Mesenchymal stem cell (in vitro differentiated cells and primary cell): Measurements from ENCODE around the gene PLEK.

Source experiments
- DNase-seq: peaks from one replicate; pipeline ENCODE4 v3.0.0-alpha.2; 2013
- H2AFZ ChIP-seq: one replicate; pipeline ENCODE4 v1.6.1; 2013; ENCODE audit warnings: low read depth, mild to moderate bottlenecking, control low read depth, inconsistent platforms, low read length, moderate library complexity
- H2AK5ac ChIP-seq: 2 replicates; pipeline ENCODE4 v1.6.1; 2013; ENCODE audit warnings: low read length, moderate library complexity, mild to moderate bottlenecking, inconsistent platforms; ENCODE audit not compliant: severe bottlenecking
- H2BK120ac ChIP-seq: one replicate; pipeline ENCODE4 v1.6.1; 2013; ENCODE audit warnings: low read depth, mild to moderate bottlenecking, inconsistent platforms, low read length, moderate library complexity
- H2BK12ac ChIP-seq, 2 experiments: one replicate each; pipeline ENCODE4 v1.6.1; 2013; ENCODE audit warnings: inconsistent platforms in 2 of 2, low read length in 2 of 2, mild to moderate bottlenecking in 2 of 2, moderate library complexity in 2 of 2, control low read depth in 1 of 2
- H2BK15ac ChIP-seq: one replicate; pipeline ENCODE4 v1.6.1; 2013; ENCODE audit warnings: mild to moderate bottlenecking, low read depth, inconsistent platforms; ENCODE audit not compliant: poor library complexity, severe bottlenecking
- H2BK5ac ChIP-seq: 2 replicates; pipeline ENCODE4 v1.6.1; 2013; ENCODE audit warnings: low read depth, mild to moderate bottlenecking, low read length, control low read depth, inconsistent platforms; ENCODE audit not compliant: poor library complexity, severe bottlenecking
- H3K14ac ChIP-seq, 2 experiments: one replicate each; pipeline ENCODE4 v1.6.1; 2013; ENCODE audit warnings: inconsistent platforms in 2 of 2, low read length in 2 of 2, control low read depth in 1 of 2, mild to moderate bottlenecking in 1 of 2, moderate library complexity in 1 of 2
- H3K18ac ChIP-seq, 2 experiments: one replicate each; pipeline ENCODE4 v1.6.1; 2013; ENCODE audit warnings: inconsistent platforms in 2 of 2, low read length in 2 of 2, control low read depth in 1 of 2, low read depth in 1 of 2, mild to moderate bottlenecking in 1 of 2
- H3K23ac ChIP-seq, 2 experiments: one replicate each; pipeline ENCODE4 v1.6.1; 2013; ENCODE audit warnings: inconsistent platforms in 2 of 2, low read length in 2 of 2, mild to moderate bottlenecking in 2 of 2, moderate library complexity in 2 of 2, control low read depth in 1 of 2
- H3K27ac ChIP-seq: 2 replicates; pipeline ENCODE4 v1.5.1; 2013; ENCODE audit warnings: mild to moderate bottlenecking, moderate library complexity, low read length, control low read depth, inconsistent platforms; ENCODE audit not compliant: poor library complexity, severe bottlenecking
- H3K27me3 ChIP-seq, 2 experiments: 2 replicates each; pipeline versions ENCODE4 v1.6.1 to v1.7.0; 2013; ENCODE audit warnings: low read length in 2 of 2, mild to moderate bottlenecking in 2 of 2, moderate library complexity in 2 of 2, control low read depth in 1 of 2, inconsistent platforms in 1 of 2; ENCODE audit not compliant: control insufficient read depth in 1 of 2, insufficient read depth in 1 of 2
- H3K36me3 ChIP-seq, 2 experiments: 2 replicates each; pipeline versions ENCODE4 v1.6.1 to v1.7.0; 2013; ENCODE audit warnings: low read length in 2 of 2, control low read depth in 1 of 2, inconsistent platforms in 1 of 2, low read depth in 1 of 2, mild to moderate bottlenecking in 1 of 2; ENCODE audit not compliant: insufficient read depth in 2 of 2, control insufficient read depth in 1 of 2
- H3K4ac ChIP-seq, 2 experiments: one replicate each; pipeline ENCODE4 v1.6.1; 2013; ENCODE audit warnings: inconsistent platforms in 2 of 2, low read length in 2 of 2, mild to moderate bottlenecking in 2 of 2, moderate library complexity in 2 of 2, control low read depth in 1 of 2, low read depth in 1 of 2
- H3K4me1 ChIP-seq: 2 replicates; pipeline ENCODE4 v1.6.1; 2013; ENCODE audit warnings: low read depth, low read length, control low read depth; ENCODE audit not compliant: control insufficient read depth, insufficient read depth
- H3K4me2 ChIP-seq: 2 replicates; pipeline ENCODE4 v1.6.1; 2013; ENCODE audit warnings: low read length, mild to moderate bottlenecking, inconsistent platforms; ENCODE audit not compliant: poor library complexity, severe bottlenecking
- H3K4me3 ChIP-seq, 2 experiments: 2 replicates each; pipeline versions ENCODE4 v1.5.1 to v1.7.0; 2013; ENCODE audit warnings: low read length in 2 of 2, mild to moderate bottlenecking in 2 of 2, control low read depth in 1 of 2, low read depth in 1 of 2; ENCODE audit not compliant: insufficient read depth in 1 of 2
- H3K79me1 ChIP-seq: replicated peaks from 2 replicates; pipeline ENCODE4 v1.6.1; 2013; ENCODE audit warnings: mild to moderate bottlenecking, control low read depth, low read length, inconsistent platforms; ENCODE audit not compliant: poor library complexity, severe bottlenecking
- H3K9ac ChIP-seq: 2 replicates; pipeline ENCODE4 v1.7.0; 2013; ENCODE audit warnings: mild to moderate bottlenecking, low read length, moderate library complexity
- H3K9me3 ChIP-seq: 2 replicates; pipeline ENCODE4 v1.7.0; 2013; ENCODE audit warnings: mild to moderate bottlenecking, low read length; ENCODE audit not compliant: control insufficient read depth
- H4K8ac ChIP-seq: one replicate; pipeline ENCODE4 v1.6.1; 2013; ENCODE audit warnings: inconsistent platforms, mild to moderate bottlenecking, low read length, moderate library complexity
- H4K91ac ChIP-seq: one replicate; pipeline ENCODE4 v1.6.1; 2013; ENCODE audit warnings: mild to moderate bottlenecking, low read length, inconsistent platforms
- WGBS: methylation state at CpG from one replicate; pipeline ENCODE4 v1.1.7; 2013; ENCODE audit warnings: mixed read lengths; 5-methylcytosine and 5-hydroxymethylcytosine counted together

PLEK gene

DNA sequence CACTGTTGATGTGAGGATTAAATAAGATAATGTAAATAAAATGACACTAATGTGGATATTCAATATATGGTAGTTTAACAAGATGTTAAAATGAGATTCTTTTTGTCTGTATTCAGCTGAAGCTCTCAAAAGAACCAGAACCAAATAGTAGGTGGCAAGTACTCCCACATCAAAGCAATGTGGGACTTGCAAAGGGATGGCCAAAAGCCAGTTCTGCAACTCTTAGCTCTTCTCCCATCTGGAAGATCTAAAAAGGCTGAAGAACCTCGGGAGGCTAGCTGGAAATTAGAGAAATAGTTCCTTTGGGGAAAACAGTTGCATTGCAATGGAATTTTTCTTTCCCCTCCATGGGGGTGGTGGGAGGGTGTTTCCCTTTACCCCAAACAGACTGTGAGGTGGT is 53.3 kb downstream of the PLEK start:
- Histone ChIP-seq H2AK5ac (no peak overlapping the region), H3K4me1 (no peaks in the 10 kb centered on the region), H3K9me3 (no peaks in the 10 kb centered on the region), H2BK12ac (no peak overlapping the region), H2BK5ac (no peak overlapping the region), H4K91ac (no peak overlapping the region), H3K27me3 (peaks cover 14 to 23% of the 10 kb centered on the region in 2 experiments), H3K4me3 (no peak overlapping the region), H3K79me1 (no peaks in the 10 kb centered on the region), H3K14ac (no peak overlapping the region), H3K9ac (no peak overlapping the region), H2BK15ac (no peak overlapping the region), H2BK120ac (no peak overlapping the region), H3K4ac (no peak overlapping the region), H4K8ac (no peak overlapping the region), H3K36me3 (no peaks in the 10 kb centered on the region), H3K4me2 (no peak overlapping the region), H3K27ac (no peak overlapping the region), H3K23ac (no peak overlapping the region), H2AFZ (no peak overlapping the region), H3K18ac (no peak overlapping the region)
- no peak for DNase-seq
- 31% methylated on average over 1 of the region's 1 CpG for WGBS

DNA sequence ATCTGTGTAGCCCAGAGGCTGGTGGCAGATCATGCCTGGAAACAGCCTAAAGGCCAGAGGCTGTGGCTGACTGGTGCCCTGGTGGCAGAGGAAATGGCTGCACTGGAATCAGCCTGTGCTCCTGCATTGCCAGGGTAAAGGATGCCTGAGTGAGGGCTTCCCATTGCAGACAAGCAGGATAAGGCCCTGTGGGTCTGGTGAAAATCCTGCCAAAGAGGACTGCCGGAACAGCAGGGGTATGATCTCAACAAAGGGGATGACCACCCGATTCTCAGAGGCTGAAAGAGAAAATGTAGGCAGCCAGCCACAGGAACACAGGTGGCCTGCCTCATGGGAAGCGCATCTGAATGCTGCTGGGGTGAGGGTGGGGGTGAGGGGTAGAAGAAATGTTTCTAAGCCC is 53.8 kb downstream of the PLEK start:
- Histone ChIP-seq H3K36me3 (no peaks in the 10 kb centered on the region), H4K8ac (no peak overlapping the region), H3K23ac (no peak overlapping the region), H3K18ac (no peak overlapping the region), H2BK5ac (no peak overlapping the region), H3K4me2 (no peak overlapping the region), H3K4me1 (no peaks in the 10 kb centered on the region), H3K27me3 (peaks cover 14 to 23% of the 10 kb centered on the region in 2 experiments), H2AK5ac (no peak overlapping the region), H4K91ac (peak overlapping the region; percentile 67), H3K4ac (no peak overlapping the region), H3K27ac (no peak overlapping the region), H2BK120ac (no peak overlapping the region), H3K79me1 (no peaks in the 10 kb centered on the region), H3K9ac (no peak overlapping the region), H3K4me3 (no peak overlapping the region), H3K14ac (no peak overlapping the region), H2AFZ (no peak overlapping the region), H2BK12ac (no peak overlapping the region), H2BK15ac (peak overlapping the region; percentile 62), H3K9me3 (no peaks in the 10 kb centered on the region)
- 69% methylated on average over 3 of the region's 3 CpGs for WGBS
- no peak for DNase-seq

DNA sequence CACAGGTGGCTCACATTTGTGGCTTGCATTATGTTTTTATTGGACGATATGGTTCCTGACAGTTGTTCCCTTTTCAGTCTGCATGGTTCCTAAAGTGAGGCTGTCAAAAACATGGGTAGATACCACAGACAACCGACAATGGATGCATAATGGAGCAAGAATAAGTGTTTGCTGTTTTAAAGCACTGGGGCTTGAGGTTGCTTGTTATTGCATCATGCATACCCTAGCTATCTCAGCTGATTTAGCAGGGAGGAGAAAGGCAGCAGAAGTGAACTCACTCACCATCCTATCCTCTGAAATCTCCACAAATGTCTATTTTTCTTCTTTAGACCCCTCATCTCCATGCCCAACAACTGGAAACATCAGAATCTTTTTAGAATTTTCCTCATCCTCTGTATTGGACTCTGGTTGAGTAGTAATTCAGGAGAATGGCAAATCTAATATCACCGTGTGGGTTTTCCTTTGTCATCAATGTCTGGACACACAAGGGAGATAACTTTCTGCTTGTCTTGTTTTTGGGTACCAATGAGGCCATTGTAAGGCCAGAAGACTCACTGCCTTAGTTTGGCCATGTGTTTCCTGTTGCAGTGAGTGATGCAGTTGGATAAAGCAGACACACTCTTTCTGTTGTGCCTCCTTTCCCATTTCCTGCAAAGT is 55.3 kb downstream of the PLEK start:
- H2BK120ac ChIP-seq: no peak overlapping the region
- no peak overlapping the region for H2BK15ac ChIP-seq
- no peak overlapping the region for H2AK5ac ChIP-seq
- no peak overlapping the region for H4K91ac ChIP-seq
- no peak overlapping the region for H3K4me2 ChIP-seq
- H3K27ac ChIP-seq: no peak overlapping the region
- no peak overlapping the region for H2BK5ac ChIP-seq
- H3K9me3 ChIP-seq: no peaks in the 10 kb centered on the region
- H3K27me3 ChIP-seq: peaks cover 20 to 23% of the 10 kb centered on the region in 2 experiments
- no peaks in the 10 kb centered on the region for H3K36me3 ChIP-seq
- H2BK12ac ChIP-seq: no peak overlapping the region
- 78% methylated on average over 3 of the region's 3 CpGs for WGBS
- no peak overlapping the region for H2AFZ ChIP-seq
- no peak overlapping the region for H3K4ac ChIP-seq
- no peak overlapping the region for H3K23ac ChIP-seq
- no peak overlapping the region for H3K18ac ChIP-seq
- no peak overlapping the region for H3K9ac ChIP-seq
- no peak overlapping the region for H3K14ac ChIP-seq
- no peak overlapping the region for H3K4me3 ChIP-seq
- no peak overlapping the region for H4K8ac ChIP-seq
- no peak for DNase-seq
- H3K4me1 ChIP-seq: no peaks in the 10 kb centered on the region
- H3K79me1 ChIP-seq: no peaks in the 10 kb centered on the region

DNA sequence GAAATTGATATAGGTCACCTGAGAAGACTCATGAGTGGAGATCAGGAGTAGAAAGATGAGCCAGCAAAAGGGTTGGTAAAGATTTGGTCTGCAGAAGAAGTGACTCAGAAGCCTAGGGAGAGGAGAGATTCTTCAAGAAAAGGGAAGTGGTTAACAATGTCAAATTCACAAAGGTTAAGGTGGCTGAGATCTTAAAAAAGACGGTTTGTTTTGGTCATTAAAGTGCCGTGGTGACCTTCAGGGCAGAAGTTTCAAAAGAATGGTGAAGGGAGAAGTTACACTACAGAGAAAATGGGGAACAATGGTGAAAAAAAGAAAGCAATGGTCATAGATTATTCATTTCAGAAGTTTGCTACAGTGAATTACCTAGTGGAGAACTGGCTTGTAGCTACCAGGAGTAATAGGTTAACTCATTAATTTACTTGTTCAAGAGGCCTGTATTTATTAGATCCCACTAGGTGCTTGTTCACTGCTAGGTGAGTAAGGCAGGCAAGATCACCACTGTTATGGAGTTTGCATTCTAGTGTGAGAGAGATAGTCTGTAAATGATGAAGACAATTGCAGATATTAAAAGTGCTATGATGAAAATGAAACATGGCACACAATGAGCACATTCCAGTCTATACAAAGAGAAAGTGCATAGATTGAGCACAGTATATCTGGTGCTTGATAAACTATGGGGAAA is 59.0 kb downstream of the PLEK start:
- Histone ChIP-seq H3K36me3 (no peaks in the 10 kb centered on the region), H3K4me3 (no peak overlapping the region), H3K9me3 (no peaks in the 10 kb centered on the region), H2BK12ac (no peak overlapping the region), H3K14ac (no peak overlapping the region), H3K4me2 (no peak overlapping the region), H2AK5ac (no peak overlapping the region), H3K9ac (no peak overlapping the region), H3K79me1 (no peaks in the 10 kb centered on the region), H2BK15ac (no peak overlapping the region), H3K18ac (no peak overlapping the region), H2BK120ac (no peak overlapping the region), H3K4ac (no peak overlapping the region), H3K27ac (no peak overlapping the region), H2BK5ac (no peak overlapping the region), H3K23ac (no peak overlapping the region), H2AFZ (no peak overlapping the region), H4K91ac (no peak overlapping the region), H3K4me1 (no peaks in the 10 kb centered on the region), H3K27me3 (peaks cover 15 to 16% of the 10 kb centered on the region in 2 experiments), H4K8ac (no peak overlapping the region)
- no peak for DNase-seq
- WGBS: 66% methylated on average over 2 of the region's 2 CpGs
